Tibial nerve (tissue), 3 donors: ENCODE results near the gene ARHGAP26.

Source experiments
- POLR2A ChIP-seq, 2 donors: fragments of 450-650 bp; IDR thresholded peaks; one replicate each; pipeline ENCODE4 v1.6.1; 2017; ENCODE audit warnings: antibody characterized with exemption in 2 of 2, mild to moderate bottlenecking in 2 of 2, moderate library complexity in 2 of 2
- TF ChIP-seq, protein P1 (sequence below), 5 experiments: fragments of 200-600 bp in 3 of 5; fragments of 450-650 bp in 2 of 5; sonication (generic) in 3 of 5; IDR thresholded peaks; one replicate each; pipeline ENCODE4 v1.5.1; 2016 to 2019; ENCODE audit warnings: antibody characterized with exemption in 5 of 5, mild to moderate bottlenecking in 3 of 5, moderate library complexity in 2 of 5

- TF ChIP-seq, protein P1, sequence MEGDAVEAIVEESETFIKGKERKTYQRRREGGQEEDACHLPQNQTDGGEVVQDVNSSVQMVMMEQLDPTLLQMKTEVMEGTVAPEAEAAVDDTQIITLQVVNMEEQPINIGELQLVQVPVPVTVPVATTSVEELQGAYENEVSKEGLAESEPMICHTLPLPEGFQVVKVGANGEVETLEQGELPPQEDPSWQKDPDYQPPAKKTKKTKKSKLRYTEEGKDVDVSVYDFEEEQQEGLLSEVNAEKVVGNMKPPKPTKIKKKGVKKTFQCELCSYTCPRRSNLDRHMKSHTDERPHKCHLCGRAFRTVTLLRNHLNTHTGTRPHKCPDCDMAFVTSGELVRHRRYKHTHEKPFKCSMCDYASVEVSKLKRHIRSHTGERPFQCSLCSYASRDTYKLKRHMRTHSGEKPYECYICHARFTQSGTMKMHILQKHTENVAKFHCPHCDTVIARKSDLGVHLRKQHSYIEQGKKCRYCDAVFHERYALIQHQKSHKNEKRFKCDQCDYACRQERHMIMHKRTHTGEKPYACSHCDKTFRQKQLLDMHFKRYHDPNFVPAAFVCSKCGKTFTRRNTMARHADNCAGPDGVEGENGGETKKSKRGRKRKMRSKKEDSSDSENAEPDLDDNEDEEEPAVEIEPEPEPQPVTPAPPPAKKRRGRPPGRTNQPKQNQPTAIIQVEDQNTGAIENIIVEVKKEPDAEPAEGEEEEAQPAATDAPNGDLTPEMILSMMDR (IDR thresholded peaks at IDR 0.05): no peak
- no peak for TF ChIP-seq POLR2A (IDR thresholded peaks at IDR 0.05)
Measured at GRCh38 chr5:142816531-142817430, 46.6 kb downstream of the ARHGAP26 start.
